ENCODE results near the gene OVOL1.

The OVOL1 gene

GRCh38 chr11:65777241-65777640 lies 9.6 kb upstream of the OVOL1 start:
- Histone ChIP-seq H3K9me3 (ENCODE audit: control insufficient read depth, insufficient read depth, low read length) (no peaks in the 10 kb centered on the region), H3K27ac (ENCODE audit: low read length) (no peak overlapping the region), H3K36me3 (ENCODE audit: control insufficient read depth, insufficient read depth, low read length) (peaks cover 7% of the 10 kb centered on the region; the same call in 1 of the 2 replicates), H3K27me3 (ENCODE audit: control insufficient read depth, insufficient read depth, low read length) (no peaks in the 10 kb centered on the region; the same call in 1 of the 2 replicates), H3K4me1 (ENCODE audit: control insufficient read depth, insufficient read depth, low read length) (peaks cover 5% of the 10 kb centered on the region; the same call in 1 of the 2 replicates), H3K4me3 (ENCODE audit: low read length) (no peak overlapping the region)
- no CpG with 5 or more reads among the region's 8 CpGs for whole genome bisulfite sequencing (ENCODE audit: insufficient coverage, insufficient read length)
- no peak for DNase-seq (ENCODE audit: low read depth, low spot score)

GRCh38 chr11:65777821-65778361 lies 9.0 kb upstream of the OVOL1 start:
- H3K27ac ChIP-seq (ENCODE audit: low read length) = no peak overlapping the region
- DNase-seq (ENCODE audit: low read depth, low spot score) = no peak
- no peaks in the 10 kb centered on the region; the same call in 1 of the 2 replicates for H3K27me3 ChIP-seq (ENCODE audit: control insufficient read depth, insufficient read depth, low read length)
- no peak overlapping the region for H3K4me3 ChIP-seq (ENCODE audit: low read length)
- no peaks in the 10 kb centered on the region for H3K9me3 ChIP-seq (ENCODE audit: control insufficient read depth, insufficient read depth, low read length)
- peaks cover 5% of the 10 kb centered on the region; the same call in 1 of the 2 replicates for H3K4me1 ChIP-seq (ENCODE audit: control insufficient read depth, insufficient read depth, low read length)
- WGBS (ENCODE audit: insufficient coverage, insufficient read length) = no CpG with 5 or more reads among the region's 23 CpGs
- peaks cover 7% of the 10 kb centered on the region; the same call in 1 of the 2 replicates for H3K36me3 ChIP-seq (ENCODE audit: control insufficient read depth, insufficient read depth, low read length)

- WGBS (ENCODE audit: insufficient coverage, insufficient read length) = no CpG with 5 or more reads among the region's 20 CpGs
- Histone ChIP-seq H3K9me3 (ENCODE audit: control insufficient read depth, insufficient read depth, low read length) (no peaks in the 10 kb centered on the region), H3K4me1 (ENCODE audit: control insufficient read depth, insufficient read depth, low read length) (peaks cover 5% of the 10 kb centered on the region; the same call in 1 of the 2 replicates), H3K36me3 (ENCODE audit: control insufficient read depth, insufficient read depth, low read length) (peaks cover 7% of the 10 kb centered on the region; the same call in 1 of the 2 replicates), H3K27ac (ENCODE audit: low read length) (no peak overlapping the region), H3K27me3 (ENCODE audit: control insufficient read depth, insufficient read depth, low read length) (no peaks in the 10 kb centered on the region; the same call in 1 of the 2 replicates), H3K4me3 (ENCODE audit: low read length) (no peak overlapping the region)
- DNase-seq (ENCODE audit: low read depth, low spot score) = no peak
Measured at GRCh38 chr11:65778431-65778900, 8.4 kb upstream of the OVOL1 start.

GRCh38 chr11:65778901-65779668 lies 7.8 kb upstream of the OVOL1 start:
- Histone ChIP-seq H3K9me3 (ENCODE audit: control insufficient read depth, insufficient read depth, low read length) (no peaks in the 10 kb centered on the region), H3K27me3 (ENCODE audit: control insufficient read depth, insufficient read depth, low read length) (no peaks in the 10 kb centered on the region; the same call in 1 of the 2 replicates), H3K4me3 (ENCODE audit: low read length) (no peak overlapping the region), H3K4me1 (ENCODE audit: control insufficient read depth, insufficient read depth, low read length) (peaks cover 3% of the 10 kb centered on the region; the same call in 1 of the 2 replicates), H3K36me3 (ENCODE audit: control insufficient read depth, insufficient read depth, low read length) (peaks cover 7% of the 10 kb centered on the region; the same call in 1 of the 2 replicates), H3K27ac (ENCODE audit: low read length) (no peak overlapping the region)
- no CpG with 5 or more reads among the region's 25 CpGs for WGBS (ENCODE audit: insufficient coverage, insufficient read length)
- no peak for DNase-seq (ENCODE audit: low read depth, low spot score)

- no peaks in the 10 kb centered on the region for H3K9me3 ChIP-seq (ENCODE audit: control insufficient read depth, insufficient read depth, low read length)
- H3K4me3 ChIP-seq (ENCODE audit: low read length) = no peak overlapping the region; the same call in 1 of the 2 replicates
- H3K36me3 ChIP-seq (ENCODE audit: control insufficient read depth, insufficient read depth, low read length) = peaks cover 7% of the 10 kb centered on the region; the same call in 1 of the 2 replicates
- DNase-seq (ENCODE audit: low read depth, low spot score) = no peak
- WGBS (ENCODE audit: insufficient coverage, insufficient read length) = no CpG with 5 or more reads among the region's 12 CpGs
- H3K27ac ChIP-seq (ENCODE audit: low read length) = no peak overlapping the region
- H3K4me1 ChIP-seq (ENCODE audit: control insufficient read depth, insufficient read depth, low read length) = peaks cover 6% of the 10 kb centered on the region; the same call in 1 of the 2 replicates
- no peaks in the 10 kb centered on the region; the same call in 1 of the 2 replicates for H3K27me3 ChIP-seq (ENCODE audit: control insufficient read depth, insufficient read depth, low read length)
Measured at GRCh38 chr11:65779669-65779918, 7.3 kb upstream of the OVOL1 start.

GRCh38 chr11:65779919-65780769 lies 6.7 kb upstream of the OVOL1 start:
- Histone ChIP-seq H3K4me1 (ENCODE audit: control insufficient read depth, insufficient read depth, low read length) (peaks cover 6% of the 10 kb centered on the region; the same call in 1 of the 2 replicates), H3K36me3 (ENCODE audit: control insufficient read depth, insufficient read depth, low read length) (peaks cover 7% of the 10 kb centered on the region; the same call in 1 of the 2 replicates), H3K27me3 (ENCODE audit: control insufficient read depth, insufficient read depth, low read length) (no peaks in the 10 kb centered on the region; the same call in 1 of the 2 replicates), H3K27ac (ENCODE audit: low read length) (no peak overlapping the region), H3K4me3 (ENCODE audit: low read length) (peak overlapping the region; percentile 66), H3K9me3 (ENCODE audit: control insufficient read depth, insufficient read depth, low read length) (no peaks in the 10 kb centered on the region)
- no peak for DNase-seq (ENCODE audit: low read depth, low spot score)
- WGBS (ENCODE audit: insufficient coverage, insufficient read length) = no CpG with 5 or more reads among the region's 76 CpGs

- no CpG with 5 or more reads among the region's 59 CpGs for WGBS (ENCODE audit: insufficient coverage, insufficient read length)
- DNase-seq (ENCODE audit: low read depth, low spot score) = no peak
Measured at GRCh38 chr11:65780770-65781151, 6.1 kb upstream of the OVOL1 start, which contains the start of gene AP5B1. Gene AP5B1, minus strand, starts transcription at chr11:65780976. Its CDS starts 385 bp downstream, at chr11:65780591.

GRCh38 chr11:65781152-65781961 lies 5.5 kb upstream of the OVOL1 start:
- no CpG with 5 or more reads among the region's 83 CpGs for WGBS (ENCODE audit: insufficient coverage, insufficient read length)
- Histone ChIP-seq H3K4me1 (ENCODE audit: control insufficient read depth, insufficient read depth, low read length) (peaks cover 8% of the 10 kb centered on the region), H3K27ac (ENCODE audit: low read length) (no peak overlapping the region), H3K9me3 (ENCODE audit: control insufficient read depth, insufficient read depth, low read length) (no peaks in the 10 kb centered on the region), H3K4me3 (ENCODE audit: low read length) (peak overlapping the region; percentile 66; the same call in 1 of the 2 replicates), H3K27me3 (ENCODE audit: control insufficient read depth, insufficient read depth, low read length) (peaks cover 10% of the 10 kb centered on the region; the same call in 1 of the 2 replicates), H3K36me3 (ENCODE audit: control insufficient read depth, insufficient read depth, low read length) (peaks cover 7% of the 10 kb centered on the region; the same call in 1 of the 2 replicates)
- DNase-seq (ENCODE audit: low read depth, low spot score) = no peak

More at GRCh38 chr11:65780770-65781151, 6.1 kb upstream of the OVOL1 start, which contains the start of gene AP5B1:
- Histone ChIP-seq H3K9me3 (ENCODE audit: control insufficient read depth, insufficient read depth, low read length) (no peaks in the 10 kb centered on the region), H3K36me3 (ENCODE audit: control insufficient read depth, insufficient read depth, low read length) (peaks cover 7% of the 10 kb centered on the region; the same call in 1 of the 2 replicates), H3K27ac (ENCODE audit: low read length) (no peak within 1 kb of the TSS), H3K4me3 (ENCODE audit: low read length) (peak within 1 kb of the TSS; percentile 66), H3K4me1 (ENCODE audit: control insufficient read depth, insufficient read depth, low read length) (peaks cover 6% of the 10 kb centered on the region; the same call in 1 of the 2 replicates), H3K27me3 (ENCODE audit: control insufficient read depth, insufficient read depth, low read length) (peaks cover 5% of the 10 kb centered on the region; the same call in 1 of the 2 replicates)

- peaks cover 7% of the 10 kb centered on the region; the same call in 1 of the 2 replicates for H3K36me3 ChIP-seq (ENCODE audit: control insufficient read depth, insufficient read depth, low read length)
- no CpG with 5 or more reads among the region's 13 CpGs for WGBS (ENCODE audit: insufficient coverage, insufficient read length)
- H3K4me1 ChIP-seq (ENCODE audit: control insufficient read depth, insufficient read depth, low read length) = peaks cover 8% of the 10 kb centered on the region
- H3K4me3 ChIP-seq (ENCODE audit: low read length) = no peak overlapping the region
- peaks cover 13% of the 10 kb centered on the region; the same call in 1 of the 2 replicates for H3K27me3 ChIP-seq (ENCODE audit: control insufficient read depth, insufficient read depth, low read length)
- no peak for DNase-seq (ENCODE audit: low read depth, low spot score)
- no peaks in the 10 kb centered on the region for H3K9me3 ChIP-seq (ENCODE audit: control insufficient read depth, insufficient read depth, low read length)
- no peak overlapping the region for H3K27ac ChIP-seq (ENCODE audit: low read length)
Measured at GRCh38 chr11:65781962-65782815, 4.7 kb upstream of the OVOL1 start.

All from iPS DF 6.9 (cell line).